HUDEP-2 (cell line): ENCODE results near the gene FAM222B.
"Not testable (repeated sequence)": the region's sequence is repeated elsewhere in the genome, so short reads cannot be mapped to it uniquely, and the experiment has no call there.

Source experiments
- DNase-seq, 76 experiments: peaks; one replicate each; lab custom pipeline; 2025; ENCODE audit not compliant: unreplicated experiment in 76 of 76; lab: John Stamatoyannopoulos, UW

FAM222B gene, protein sequence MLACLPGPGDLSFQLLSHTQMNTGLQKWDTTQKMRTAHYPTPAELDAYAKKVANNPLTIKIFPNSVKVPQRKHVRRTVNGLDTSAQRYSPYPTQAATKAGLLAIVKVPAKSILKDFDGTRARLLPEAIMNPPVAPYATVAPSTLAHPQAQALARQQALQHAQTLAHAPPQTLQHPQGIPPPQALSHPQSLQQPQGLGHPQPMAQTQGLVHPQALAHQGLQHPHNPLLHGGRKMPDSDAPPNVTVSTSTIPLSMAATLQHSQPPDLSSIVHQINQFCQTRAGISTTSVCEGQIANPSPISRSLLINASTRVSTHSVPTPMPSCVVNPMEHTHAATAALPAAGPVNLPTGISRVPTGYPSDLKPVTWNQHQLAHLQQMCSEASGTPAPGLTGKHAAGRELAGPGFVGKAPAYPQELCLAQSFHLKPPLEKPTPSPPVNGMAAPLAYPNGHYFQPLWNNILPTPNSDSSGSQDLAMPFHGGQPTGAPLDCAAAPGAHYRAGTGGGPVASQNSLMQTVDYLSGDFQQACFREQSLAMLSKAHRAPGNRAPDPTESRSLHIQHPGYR

DNA sequence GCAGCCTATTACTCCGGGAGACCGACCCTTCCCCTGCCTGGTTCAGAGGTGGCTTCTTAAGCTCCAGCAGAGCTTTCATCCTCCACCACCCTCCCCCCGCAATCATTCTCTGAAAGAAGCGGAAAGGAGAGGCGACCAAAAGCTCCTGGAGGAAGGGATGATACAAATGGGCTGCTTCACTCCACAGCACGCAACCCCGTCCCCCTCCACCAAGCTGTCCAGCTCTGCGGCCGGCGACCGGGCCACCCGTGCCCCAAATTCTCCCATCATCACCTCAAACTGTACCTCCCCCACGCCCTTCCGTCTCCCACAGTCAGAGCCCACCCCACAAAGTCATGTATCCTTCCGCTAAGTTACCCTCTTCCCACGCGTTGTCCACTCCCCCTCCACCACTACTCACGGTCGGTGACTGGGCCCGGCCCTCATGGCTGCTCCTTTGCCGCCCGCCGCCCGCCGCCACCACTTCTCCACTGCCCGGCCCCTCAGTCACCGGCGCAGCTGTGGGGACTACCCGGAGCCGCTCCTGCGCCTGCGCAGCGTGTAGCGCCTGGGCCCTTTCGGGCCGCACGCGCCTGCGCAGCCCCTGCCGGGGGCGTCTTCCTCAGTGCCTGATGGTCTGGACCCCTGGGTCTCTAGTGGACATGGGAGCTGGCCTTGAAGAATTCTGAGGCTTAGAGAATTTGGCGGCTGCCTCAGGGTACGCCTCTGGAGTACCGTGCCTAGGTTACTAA lies at the start of gene FAM222B:
Gene FAM222B (minus strand): TSS at position 509 of the 731 bp plus-strand sequence. CDS start 76,123 bp downstream, outside the sequence.
- peak in 73 of 76 experiments; percentile 21 to 86 (median 70) for DNase-seq

DNA sequence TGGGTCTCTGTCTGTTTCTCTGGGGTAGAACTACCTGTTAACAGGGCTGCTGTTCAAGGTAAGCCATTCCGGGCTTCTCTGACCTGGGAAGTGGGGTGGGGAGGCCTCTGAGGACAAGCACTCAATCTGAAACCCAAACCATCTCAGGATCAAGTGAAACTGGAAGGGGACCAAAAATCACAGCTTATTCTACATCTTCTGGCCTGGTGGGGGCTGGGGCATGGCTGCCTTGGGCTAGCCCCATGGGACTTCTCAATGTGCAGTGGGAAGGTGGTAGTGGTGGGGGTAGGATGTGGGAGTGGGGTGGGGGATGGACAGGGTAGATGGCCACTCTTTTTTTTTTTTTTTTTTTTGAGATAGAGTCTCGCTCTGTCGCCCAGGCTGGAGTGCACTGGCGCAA lies 49.4 kb upstream of the FAM222B start:
- DNase-seq, result no peak

DNA sequence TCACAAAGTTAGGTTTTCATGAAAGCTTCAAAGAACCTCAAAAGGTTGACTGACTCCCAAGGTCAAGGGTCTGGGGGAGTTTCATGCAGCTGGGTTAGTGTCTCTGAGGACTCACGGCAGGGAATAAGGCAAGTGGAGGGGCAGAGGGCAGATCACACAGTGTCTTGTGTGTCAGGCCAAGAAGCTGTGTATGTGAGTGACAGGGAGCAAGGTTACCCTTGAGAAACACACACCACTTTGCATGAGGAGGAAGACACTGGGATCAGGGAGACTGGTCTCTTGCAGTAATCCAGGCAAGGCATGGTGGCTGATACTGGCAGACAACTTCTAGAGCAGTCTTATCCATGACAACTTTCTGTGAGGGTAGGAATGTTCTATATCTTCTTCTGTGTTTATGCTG lies 48.6 kb upstream of the FAM222B start:
- DNase-seq, result no peak

DNA sequence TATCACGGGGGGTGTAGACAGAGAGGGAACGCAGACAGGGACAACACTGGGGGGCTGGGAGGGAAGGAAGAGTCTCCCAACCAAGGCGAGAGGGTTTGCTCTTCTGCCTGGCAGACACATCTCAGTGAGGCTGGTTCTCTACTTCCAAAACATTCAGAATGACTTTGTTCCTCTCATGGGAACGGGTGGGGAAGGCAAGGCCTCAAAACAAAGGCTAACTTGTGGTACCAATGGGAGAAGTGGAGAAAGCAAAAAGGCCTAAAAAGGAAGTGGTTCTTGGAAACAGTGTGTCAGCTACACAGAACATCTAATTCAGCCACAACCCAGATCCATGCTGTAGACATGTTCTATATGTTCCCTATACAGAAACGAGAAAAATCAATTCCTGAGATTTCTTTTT lies 47.4 kb upstream of the FAM222B start:
- DNase-seq, result no peak

DNA sequence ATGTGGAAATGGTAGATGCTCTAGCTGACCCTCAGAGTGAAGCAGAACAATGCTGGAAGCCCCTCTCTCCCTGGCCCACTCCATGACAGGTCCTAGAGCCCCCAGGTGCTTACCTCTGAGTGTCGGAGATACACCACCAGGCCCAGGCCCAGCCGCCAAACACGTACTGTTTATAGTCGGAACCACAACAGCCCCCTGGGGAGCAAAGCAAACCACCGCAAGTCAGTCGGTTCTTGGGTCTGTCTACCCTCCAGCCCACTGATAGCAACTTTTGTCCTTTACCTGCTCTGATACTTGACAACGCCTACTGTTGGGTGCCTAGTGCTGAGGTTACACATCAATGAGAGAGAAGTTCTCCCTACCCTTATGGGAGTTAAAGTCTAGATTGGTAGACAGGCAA lies 46.2 kb upstream of the FAM222B start:
- DNase-seq, result no peak

DNA sequence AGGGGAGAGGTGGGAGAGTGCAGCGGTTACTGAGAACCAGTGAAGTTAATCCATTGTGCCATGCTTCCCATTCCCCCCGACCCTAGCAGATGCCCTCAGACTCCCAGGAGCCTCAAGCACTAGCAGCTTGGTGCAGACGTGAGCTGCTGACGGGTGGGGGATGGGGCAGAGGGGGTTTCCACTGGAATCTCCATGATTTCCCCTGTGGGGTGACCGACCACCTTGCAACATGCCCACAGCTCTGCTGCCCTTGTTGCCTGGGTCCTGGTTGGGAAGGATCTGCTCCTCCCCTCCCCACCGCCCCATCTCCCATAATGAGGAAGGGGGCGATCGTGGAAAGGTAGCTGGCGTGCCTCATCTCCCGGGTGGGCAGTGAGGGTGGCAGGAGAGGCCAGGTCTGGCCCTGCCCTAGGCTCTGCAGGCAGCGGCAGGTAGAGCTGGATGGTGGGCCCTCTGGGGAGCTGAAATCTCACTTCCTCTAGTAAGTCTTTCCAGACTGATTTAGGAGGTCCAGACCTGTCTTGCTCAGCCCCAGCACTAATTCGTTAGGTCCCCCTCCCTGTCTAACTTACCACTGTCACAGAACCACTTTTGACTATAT lies 45.4 kb upstream of the FAM222B start:
- no peak for DNase-seq

DNA sequence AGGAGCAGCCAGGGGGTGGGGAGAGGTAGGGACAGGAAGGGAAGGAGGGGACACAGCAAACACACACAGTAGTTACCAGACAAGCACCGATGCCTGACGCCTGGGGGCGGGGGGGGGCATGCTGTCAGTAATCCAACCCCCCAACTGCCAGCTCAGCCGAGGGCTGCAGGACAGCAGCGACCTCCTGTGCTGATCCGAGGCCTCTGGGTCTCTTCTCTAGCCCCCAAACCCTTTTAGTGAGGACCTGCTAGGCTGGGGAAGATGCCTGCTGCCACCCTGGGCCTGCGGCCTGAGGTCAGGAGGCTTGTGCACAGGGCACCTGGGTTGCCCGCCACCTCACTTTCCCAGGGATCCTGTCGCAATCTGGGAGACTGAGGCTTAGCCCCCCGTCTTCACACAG lies 43.4 kb upstream of the FAM222B start:
- no peak for DNase-seq

DNA sequence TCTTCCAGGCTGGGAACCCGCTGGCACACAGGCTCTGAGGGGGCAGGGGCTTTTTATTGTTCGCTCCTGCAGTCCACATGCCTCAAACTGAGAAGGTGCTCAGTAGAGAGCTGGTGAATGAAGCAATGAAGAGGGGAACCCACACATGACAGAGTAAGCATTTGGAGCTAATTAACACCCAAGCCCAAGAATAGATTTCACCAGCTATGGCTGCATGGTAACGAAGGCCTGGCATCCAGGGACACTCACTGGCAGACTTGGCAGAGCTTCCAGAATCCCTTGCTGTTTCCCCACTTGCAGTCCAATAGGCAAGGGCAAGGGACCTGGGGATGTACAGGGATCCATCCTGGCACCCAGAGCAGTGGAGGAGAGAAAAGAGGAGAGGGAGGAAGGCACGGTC lies 42.8 kb upstream of the FAM222B start:
- no peak for DNase-seq

DNA sequence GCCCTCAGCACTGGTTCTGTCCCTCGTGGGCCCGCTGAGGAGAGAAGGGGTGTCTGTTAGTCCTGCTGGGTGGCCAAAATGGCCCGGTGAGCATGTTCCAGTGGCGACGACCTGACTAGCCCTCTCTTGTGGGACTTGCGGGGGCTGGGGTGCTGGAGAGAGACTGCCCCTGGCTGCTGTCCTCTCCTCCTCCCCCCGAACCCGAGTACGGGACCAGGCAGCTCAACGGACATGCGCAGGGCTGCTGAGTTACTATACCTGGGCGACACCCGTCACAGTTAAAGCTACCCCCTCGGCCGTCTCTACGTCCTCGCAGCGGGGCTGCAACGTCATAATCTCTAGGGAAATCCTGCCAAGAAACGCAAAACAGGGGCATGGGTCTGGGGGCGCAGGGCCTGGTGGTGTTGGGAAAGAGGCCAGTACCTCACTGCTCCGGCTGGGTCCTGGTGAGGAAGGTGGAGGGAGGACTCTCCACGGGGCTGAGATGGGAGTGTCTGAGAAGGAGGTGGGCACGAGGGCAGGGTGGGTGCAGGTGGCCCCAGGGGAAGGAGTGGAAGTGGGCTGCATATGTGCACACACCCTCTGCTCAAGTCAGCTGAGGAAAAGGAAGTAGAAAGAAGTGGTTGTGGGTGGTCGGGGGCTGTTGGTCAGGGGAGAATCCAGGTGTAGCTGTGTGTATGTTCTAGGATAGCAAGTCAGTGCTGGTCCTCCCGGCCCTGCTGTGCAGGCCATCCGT lies 41.5 kb upstream of the FAM222B start:
- DNase-seq, result no peak

DNA sequence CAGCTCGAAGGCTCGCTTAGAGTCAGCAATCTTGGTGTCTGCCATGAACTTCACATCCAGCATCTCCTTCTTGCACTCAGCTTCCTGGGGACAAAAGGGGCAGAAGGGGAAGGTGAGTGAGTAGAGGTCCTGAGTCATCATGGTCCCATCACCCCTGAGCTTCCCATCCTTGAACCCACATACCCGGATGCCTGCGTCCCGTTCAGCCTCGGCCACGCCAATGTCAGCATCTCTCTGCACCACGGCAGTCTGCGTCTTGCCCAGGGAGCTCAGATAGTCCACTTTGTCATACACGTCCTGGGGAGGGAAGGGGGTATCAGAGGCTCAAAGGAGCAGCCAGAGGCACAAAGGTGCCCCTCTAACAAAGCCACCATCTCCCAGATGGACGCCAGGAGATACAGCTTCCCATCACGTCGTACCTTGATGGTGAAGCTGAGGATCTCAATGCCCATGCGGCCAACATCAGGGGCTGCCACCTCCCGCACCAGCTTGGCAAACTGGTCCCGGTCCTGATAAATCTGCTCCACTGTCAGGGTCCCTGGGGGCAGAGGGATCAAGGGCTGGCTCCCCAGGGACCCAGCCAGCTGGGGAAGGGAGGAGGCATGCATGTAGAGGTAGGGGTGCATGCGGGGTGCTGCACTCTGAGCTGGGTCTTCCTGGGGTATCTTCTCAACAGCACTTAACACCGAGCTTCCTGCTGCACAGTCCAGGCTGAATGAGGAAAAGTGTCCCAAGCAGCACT lies 39.7 kb upstream of the FAM222B start:
- DNase-seq, result no peak

DNA sequence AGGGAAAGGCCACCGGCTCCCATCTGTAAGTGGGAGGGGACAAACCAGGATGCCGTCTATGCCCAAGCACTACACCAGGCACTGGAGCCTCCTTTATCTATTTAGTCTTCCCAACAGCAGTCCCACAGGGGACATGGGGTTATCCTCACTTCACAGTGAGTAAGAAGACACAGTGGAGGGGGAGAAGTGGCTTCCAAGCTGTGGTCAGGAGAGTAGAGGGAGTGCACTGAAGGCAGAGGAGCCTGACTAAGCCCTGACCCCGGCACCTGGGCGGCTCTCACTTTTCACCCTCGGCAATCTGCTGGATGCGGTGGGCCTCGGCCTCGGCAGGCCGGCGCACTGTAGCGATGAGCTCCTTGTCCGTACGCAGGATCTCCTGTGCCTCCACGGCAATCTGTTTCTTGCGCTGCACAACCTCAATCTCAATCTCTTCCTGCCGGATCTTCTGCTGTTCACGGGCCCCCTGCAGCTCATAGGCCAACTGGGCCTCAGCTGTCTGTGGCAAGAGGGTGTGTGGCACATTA lies 39.0 kb upstream of the FAM222B start:
- no peak for DNase-seq

DNA sequence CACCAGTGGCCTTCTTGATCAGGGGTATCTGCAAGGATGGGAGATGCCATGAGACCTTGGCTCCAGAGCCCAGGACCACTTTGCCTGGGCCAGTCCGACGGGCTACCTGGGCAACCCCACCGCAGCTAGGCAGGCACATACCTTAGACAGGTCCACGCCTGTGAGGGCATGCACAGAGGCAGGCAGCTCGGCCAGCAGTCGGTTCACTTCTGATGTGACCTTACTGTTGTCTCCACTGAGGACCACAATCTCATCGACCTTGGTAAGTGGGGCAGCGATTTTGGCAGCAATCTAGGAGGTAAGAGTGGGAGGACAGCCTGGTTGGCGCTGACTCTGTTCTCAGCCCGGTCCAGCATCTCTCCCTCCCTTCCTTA lies 38.0 kb upstream of the FAM222B start:
- DNase-seq, result no peak

DNA sequence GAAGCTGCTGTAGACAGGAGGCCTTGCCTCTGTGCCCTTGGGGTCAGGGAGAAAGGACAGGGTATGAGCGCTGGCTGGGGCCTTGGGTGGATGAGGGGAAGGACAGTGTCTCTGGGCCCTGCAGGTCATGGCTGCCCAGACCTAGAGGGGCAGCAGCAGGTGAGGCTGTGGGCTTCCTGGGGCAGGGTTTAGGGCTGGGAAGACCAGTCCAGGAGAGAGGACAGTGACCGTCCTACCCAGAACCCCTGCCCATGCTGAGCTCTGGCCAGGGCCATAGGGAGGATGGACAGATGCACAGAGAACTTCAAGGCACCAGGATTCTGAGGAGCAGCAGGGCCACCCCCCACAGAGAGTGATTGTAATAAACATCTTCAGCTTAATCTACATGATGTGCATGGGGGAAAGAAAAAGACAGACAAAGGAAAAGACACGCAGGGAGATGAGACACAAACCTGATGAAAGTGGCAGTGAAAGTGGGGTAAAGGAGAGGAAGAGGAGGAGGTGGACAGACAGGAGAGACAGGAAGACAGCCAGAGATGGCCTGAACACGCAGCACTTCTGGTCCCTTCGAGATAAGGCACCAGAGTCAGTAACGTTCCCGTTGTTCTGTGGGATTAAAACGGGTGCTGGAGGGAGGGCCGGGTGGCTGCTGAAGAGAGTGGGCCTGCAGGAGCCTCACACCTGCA lies 37.4 kb upstream of the FAM222B start:
- peak in 12 of 76 experiments; percentile 12 to 50 (median 28) for DNase-seq

DNA sequence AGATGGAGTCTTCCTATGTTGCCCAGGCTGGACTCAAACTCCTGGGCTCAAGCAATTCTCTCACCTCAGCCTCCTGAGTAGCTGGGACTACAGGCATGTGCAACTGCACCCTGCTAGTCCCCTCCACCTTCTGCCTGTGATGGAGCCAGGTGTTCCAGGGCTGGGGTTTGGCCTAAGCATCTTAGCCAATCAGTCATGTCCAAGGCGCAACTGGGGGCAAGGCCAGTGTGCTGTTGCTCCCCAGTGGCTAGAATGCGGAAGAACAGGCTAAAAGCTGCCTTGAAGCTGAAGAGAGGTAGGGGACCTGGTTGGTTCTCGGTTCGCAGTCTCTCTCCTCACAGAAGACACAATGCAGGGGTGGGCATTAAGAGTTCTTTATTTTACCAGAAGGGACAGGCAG lies 36.4 kb upstream of the FAM222B start:
- peak in 56 of 76 experiments; percentile 4 to 68 (median 40) for DNase-seq

DNA sequence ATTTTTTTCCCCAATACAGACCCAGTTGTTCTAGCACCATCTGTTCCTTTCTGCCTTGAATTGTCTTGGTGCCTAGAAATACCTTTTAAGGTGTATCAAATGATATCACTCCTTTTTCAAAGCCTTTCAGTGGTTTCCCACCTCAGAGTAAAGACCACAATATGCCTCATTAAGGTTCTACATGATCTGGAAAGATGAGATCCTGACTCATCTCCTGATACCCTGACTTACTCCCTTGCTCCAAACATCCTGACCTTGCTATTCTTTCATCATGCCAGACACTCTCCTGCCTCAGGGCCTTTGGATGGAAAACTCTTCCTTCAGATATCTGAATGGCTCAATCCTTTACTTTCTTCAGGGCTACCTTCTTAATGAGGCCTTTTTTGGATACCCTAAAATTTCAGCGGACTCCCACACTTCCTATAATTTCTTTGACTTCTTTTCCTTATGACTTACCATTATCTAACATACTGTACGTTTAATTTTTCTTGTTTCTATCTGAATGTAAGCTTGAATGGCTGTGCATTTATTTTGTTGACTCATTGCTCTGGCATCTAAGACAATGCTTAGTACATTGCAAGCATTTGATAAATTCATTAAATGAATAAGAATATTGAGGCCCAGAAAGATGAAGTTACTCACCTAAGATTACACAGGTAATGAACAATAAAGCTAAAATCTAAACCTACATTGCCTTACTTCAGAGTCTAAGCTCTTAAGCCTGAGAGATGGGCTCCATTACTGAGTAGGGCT lies 35.7 kb upstream of the FAM222B start:
- no peak for DNase-seq

DNA sequence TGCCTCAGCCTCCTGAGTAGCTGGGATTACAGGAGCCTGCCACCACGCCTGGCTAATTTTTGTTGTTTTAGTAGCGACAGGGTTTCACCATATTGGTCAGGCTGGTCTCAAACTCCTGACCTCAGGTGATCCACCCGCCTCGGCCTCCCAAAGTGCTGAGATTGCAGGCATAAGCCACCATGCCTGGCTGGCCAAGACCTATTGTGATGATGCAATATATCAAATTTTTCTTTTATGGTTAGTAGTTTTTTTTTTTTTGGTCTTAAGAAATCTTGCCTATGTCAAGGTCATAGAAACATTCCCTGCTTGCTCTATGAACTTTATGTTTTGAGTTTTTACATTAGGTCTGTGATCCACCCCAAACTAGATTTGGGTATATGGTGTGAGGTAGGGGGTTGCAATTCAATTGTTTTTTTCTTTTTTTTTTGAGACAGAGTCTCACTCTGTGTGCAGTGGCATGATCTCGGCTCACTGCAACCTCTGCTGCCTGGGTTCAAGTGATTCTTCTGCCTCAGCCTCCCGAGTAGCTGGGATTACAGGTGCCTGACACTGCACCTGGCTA lies 34.6 kb upstream of the FAM222B start:
- DNase-seq, result not testable (repeated sequence)

DNA sequence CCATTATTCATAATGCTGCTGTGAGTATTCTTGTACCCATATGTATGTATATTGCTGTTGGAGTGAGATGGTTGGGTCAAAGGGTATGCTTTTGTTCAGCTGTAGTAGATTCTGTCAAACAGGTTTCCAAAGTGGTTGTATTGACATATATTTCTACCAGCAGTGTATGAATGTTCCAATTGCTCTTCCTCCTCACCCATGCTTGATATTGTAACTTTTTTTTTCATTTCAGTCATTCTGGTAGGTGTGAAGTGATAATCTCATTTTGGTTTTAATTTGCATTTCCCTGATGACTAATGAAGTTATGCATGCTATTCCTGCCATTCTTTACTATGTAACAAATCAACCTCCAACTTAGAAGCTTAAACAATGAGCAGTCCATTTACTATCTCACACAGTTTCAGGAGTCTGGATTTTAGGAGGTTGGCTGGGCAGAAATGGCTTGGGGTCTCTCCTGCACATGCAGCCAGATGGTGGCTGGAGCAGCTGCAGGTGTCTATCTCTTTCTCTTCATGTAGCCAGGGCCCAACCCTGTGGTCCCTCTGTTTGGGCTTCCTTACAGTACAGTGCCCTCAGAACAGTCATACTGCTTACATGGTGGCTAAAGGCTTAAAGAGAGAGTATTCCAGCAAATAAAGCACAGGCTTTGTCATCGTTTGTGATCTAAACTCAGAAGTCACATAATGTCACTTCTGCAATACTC lies 33.4 kb upstream of the FAM222B start:
- DNase-seq, result peak in 4 of 76 experiments; percentile 10 to 22 (median 18)
